Endothelial cell of umbilical vein (primary cell): ENCODE data around the gene ZNF268. TPM values are rescaled to one million over a fixed set of nuclear protein-coding genes. Genes with fewer than 3 reads are reported as not detected.

Source experiments
- BruUV-seq: library from RNA; stranded (reverse); fragments of 400-500 nt; replicated peaks from 2 replicates; lab custom pipeline; 2021; lab: Mats Ljungman, UMichigan
- CTCF ChIA-PET: fragments of 300-600, 350-600 bp; sonication (Branson Sonifier 250); formaldehyde crosslinking; loops from one replicate; lab custom pipeline; 2021; ENCODE audit warnings: antibody characterized with exemption, inconsistent platforms; lab: Charles Lee
- POLR2A ChIA-PET: fragments of 300-600, 350-600 bp; sonication (Branson Sonifier 250); formaldehyde crosslinking; loops from one replicate; lab custom pipeline; 2021; ENCODE audit warnings: antibody characterized with exemption, inconsistent platforms; lab: Charles Lee
- DNase-seq: peaks from one replicate; pipeline ENCODE4 v3.0.0-alpha.2; 2011; ENCODE audit warnings: low read depth, low spot score
- FAIRE-seq: peaks from 2 replicates; lab custom pipeline; 2011; peaks lifted over from hg19 to GRCh38; lab: Jason Lieb, UNC
- H2AFZ ChIP-seq: 2 replicates; pipeline ENCODE4 v1.6.0; 2012; ENCODE audit warnings: low read depth, low read length, control low read depth, inconsistent platforms
- H3K27ac ChIP-seq: 2 replicates; pipeline ENCODE4 v1.5.1; 2011; ENCODE audit warnings: low read depth, mild to moderate bottlenecking, control low read depth, low read length, moderate library complexity; ENCODE audit not compliant: insufficient read depth
- H3K27me3 ChIP-seq, 2 experiments: 2 replicates each; pipeline versions ENCODE4 v1.6.0 to v1.6.1; 2011; ENCODE audit warnings: low read length in 2 of 2, mixed read lengths in 1 of 2; ENCODE audit not compliant: control insufficient read depth in 2 of 2, insufficient read depth in 2 of 2
- H3K36me3 ChIP-seq, 2 experiments: 2 replicates in 1 of 2; 3 replicates in 1 of 2; pipeline ENCODE4 v1.5.1; 2011; ENCODE audit warnings: low read length in 2 of 2, mild to moderate bottlenecking in 1 of 2, moderate library complexity in 1 of 2; ENCODE audit not compliant: control insufficient read depth in 2 of 2, insufficient read depth in 2 of 2; ENCODE audit errors: extremely low read depth in 1 of 2
- H3K4me1 ChIP-seq: 3 replicates; pipeline ENCODE4 v1.5.1; 2011; ENCODE audit warnings: mild to moderate bottlenecking, low read length; ENCODE audit not compliant: control insufficient read depth, insufficient read depth; ENCODE audit errors: extremely low read depth
- H3K4me2 ChIP-seq: 2 replicates; pipeline ENCODE4 v1.6.1; 2011; ENCODE audit warnings: low read length, control low read depth, mixed read lengths; ENCODE audit not compliant: insufficient read depth
- H3K4me3 ChIP-seq, 3 experiments: fragments of 200-600 bp in 1 of 3; sonication (generic), shearing (Covaris generic) in 1 of 3; replicated peaks in 1 of 3; 2 replicates each; pipeline ENCODE4 v1.5.1; 2011 to 2016; ENCODE audit warnings: control low read depth in 3 of 3, low read length in 3 of 3, mild to moderate bottlenecking in 2 of 3, inconsistent platforms in 1 of 3, low read depth in 1 of 3, moderate library complexity in 1 of 3; ENCODE audit not compliant: insufficient read depth in 1 of 3
- H3K79me2 ChIP-seq: 2 replicates; pipeline ENCODE4 v1.6.0; 2012; ENCODE audit warnings: low read length, inconsistent platforms; ENCODE audit not compliant: control insufficient read depth, insufficient read depth
- H3K9ac ChIP-seq: replicated peaks from 2 replicates; pipeline ENCODE3; 2011; ENCODE audit warnings: low read length, control low read depth; ENCODE audit not compliant: insufficient read depth; ENCODE audit errors: extremely low read depth
- H3K9me1 ChIP-seq: replicated peaks from 3 replicates; pipeline ENCODE4 v1.6.0; 2011; ENCODE audit warnings: mild to moderate bottlenecking, low read length; ENCODE audit not compliant: control insufficient read depth, insufficient read depth; ENCODE audit errors: extremely low read depth
- H3K9me3 ChIP-seq: replicated peaks from 2 replicates; pipeline ENCODE4 v1.5.1; 2012; ENCODE audit warnings: low read length, inconsistent platforms; ENCODE audit not compliant: control insufficient read depth, insufficient read depth
- H4K20me1 ChIP-seq: replicated peaks from 2 replicates; pipeline ENCODE3; 2011; ENCODE audit warnings: mild to moderate bottlenecking, low read length; ENCODE audit not compliant: control insufficient read depth, insufficient read depth; ENCODE audit errors: extremely low read depth
- EZH2 ChIP-seq: IDR thresholded peaks from 2 replicates; pipeline ENCODE4 v1.6.1; 2012; ENCODE audit warnings: borderline replicate concordance, low read depth, mild to moderate bottlenecking, moderate library complexity, low read length, inconsistent platforms; ENCODE audit not compliant: severe bottlenecking
- FOS ChIP-seq: IDR thresholded peaks from 2 replicates; pipeline ENCODE4 v1.6.1; 2011; ENCODE audit warnings: mild to moderate bottlenecking, low read length, moderate library complexity, borderline replicate concordance; ENCODE audit not compliant: insufficient read depth
- GATA2 ChIP-seq: IDR thresholded peaks from 2 replicates; pipeline ENCODE4 v1.7.0; 2011; ENCODE audit warnings: low read depth, mild to moderate bottlenecking, moderate library complexity, mixed read lengths, low read length; ENCODE audit not compliant: insufficient read length, insufficient read depth
- JUN ChIP-seq: IDR thresholded peaks from 2 replicates; pipeline ENCODE4 v1.6.1; 2011; ENCODE audit warnings: borderline replicate concordance, low read depth; ENCODE audit not compliant: insufficient read length, insufficient read depth
- MAX ChIP-seq: IDR thresholded peaks from 2 replicates; pipeline ENCODE4 v1.6.1; 2011; ENCODE audit not compliant: insufficient read depth, insufficient read length
- MYC ChIP-seq: IDR thresholded peaks from one replicate; pipeline ENCODE4 v1.6.1; 2011; ENCODE audit warnings: mild to moderate bottlenecking, low read depth, low read length
- POLR2A ChIP-seq: IDR thresholded peaks from 2 replicates; pipeline ENCODE4 v1.6.1; 2012; ENCODE audit warnings: low read depth, mild to moderate bottlenecking, control low read depth, low read length
- POLR2AphosphoS5 ChIP-seq: IDR thresholded peaks from 2 replicates; pipeline ENCODE4 v1.6.1; 2012; ENCODE audit warnings: low read depth, mild to moderate bottlenecking, control low read depth, low read length, moderate library complexity; ENCODE audit not compliant: insufficient read depth
- dilution Hi-C: fragments of 300-500 bp; cut with MboI; formaldehyde crosslinking; loops from one replicate; pipeline ENCODE4 v1.15.0; 2019; ENCODE audit warnings: low sequenced_read_pairs; ENCODE audit not compliant: extremely low pct_ligation_motif_present
- intact Hi-C: fragments of 100-400 bp; cut with micrococcal nuclease; formaldehyde crosslinking; loops from one replicate; pipeline ENCODE4 v1.10.0; 2022
- polyA plus RNA-seq, 4 experiments: library from polyadenylated mRNA; depleted of rRNA in 3 of 4; stranded (reverse) in 3 of 4; unstranded in 1 of 4; fragments of >200 nt; gene quantifications; 2 replicates each; pipeline versions ENCODE4 v1.2.1 to v1.2.3, GENCODE V29; 2011 to 2012; ENCODE audit warnings: missing spikeins in 1 of 4
- total RNA-seq: library from RNA; stranded (reverse); gene quantifications from 2 replicates; pipeline ENCODE4 v1.2.3, GENCODE V29; 2021
- TF ChIP-seq, protein P1 (sequence below), 2 donors: IDR thresholded peaks; 1 replicate in 1 of 2; 2 replicates in 1 of 2; pipeline ENCODE4 v1.5.1; 2011; ENCODE audit warnings: low read length in 2 of 2, mild to moderate bottlenecking in 2 of 2, moderate library complexity in 2 of 2, control low read depth in 1 of 2, inconsistent platforms in 1 of 2, low read depth in 1 of 2; ENCODE audit not compliant: insufficient read depth in 1 of 2; ENCODE audit errors: extremely low read depth in 1 of 2

Gene ZNF268
- total and polyA plus RNA-seq, 2 donors (not counting 3 experiments of a cell fraction or from before 2014, with no cell fraction given): 7.7 to 17.3 TPM

- Histone ChIP-seq H3K4me1 (no peaks in the 10 kb centered on the region), H3K9ac (no peak overlapping the region), H3K36me3 (peaks cover 15 to 45% of the 10 kb centered on the region in 2 experiments), H4K20me1 (no peaks in the 10 kb centered on the region), H3K4me2 (no peak overlapping the region), H3K9me1 (no peaks in the 10 kb centered on the region), H3K27ac (no peak overlapping the region), H2AFZ (no peak overlapping the region), H3K4me3 (no peak overlapping the region), H3K27me3 (no peaks in the 10 kb centered on the region), H3K9me3 (peaks cover 9% of the 10 kb centered on the region), H3K79me2 (no peaks in the 10 kb centered on the region)
- BruUV-seq: no TSS peak
- FAIRE-seq: no peak
- intact Hi-C loops: no loop called here
- ChIA-PET POLR2A (no interaction called here), CTCF (no interaction called here)
- dilution Hi-C loops: no loop called here
- TF ChIP-seq MYC (no peak), POLR2A (no peak), FOS (no peak), GATA2 (no peak), EZH2 (no peak), POLR2AphosphoS5 (no peak), JUN (no peak), MAX (no peak)
- TF ChIP-seq, protein P1, sequence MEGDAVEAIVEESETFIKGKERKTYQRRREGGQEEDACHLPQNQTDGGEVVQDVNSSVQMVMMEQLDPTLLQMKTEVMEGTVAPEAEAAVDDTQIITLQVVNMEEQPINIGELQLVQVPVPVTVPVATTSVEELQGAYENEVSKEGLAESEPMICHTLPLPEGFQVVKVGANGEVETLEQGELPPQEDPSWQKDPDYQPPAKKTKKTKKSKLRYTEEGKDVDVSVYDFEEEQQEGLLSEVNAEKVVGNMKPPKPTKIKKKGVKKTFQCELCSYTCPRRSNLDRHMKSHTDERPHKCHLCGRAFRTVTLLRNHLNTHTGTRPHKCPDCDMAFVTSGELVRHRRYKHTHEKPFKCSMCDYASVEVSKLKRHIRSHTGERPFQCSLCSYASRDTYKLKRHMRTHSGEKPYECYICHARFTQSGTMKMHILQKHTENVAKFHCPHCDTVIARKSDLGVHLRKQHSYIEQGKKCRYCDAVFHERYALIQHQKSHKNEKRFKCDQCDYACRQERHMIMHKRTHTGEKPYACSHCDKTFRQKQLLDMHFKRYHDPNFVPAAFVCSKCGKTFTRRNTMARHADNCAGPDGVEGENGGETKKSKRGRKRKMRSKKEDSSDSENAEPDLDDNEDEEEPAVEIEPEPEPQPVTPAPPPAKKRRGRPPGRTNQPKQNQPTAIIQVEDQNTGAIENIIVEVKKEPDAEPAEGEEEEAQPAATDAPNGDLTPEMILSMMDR (IDR thresholded peaks at IDR 0.05; ENCODE audit: extremely low read depth in 1 of 2, insufficient read depth in 1 of 2, low read depth in 1 of 2, low read length in 2 of 2): no peak
- no peak for DNase-seq
Observed at GRCh38 chr12:133192847-133193246, 11.6 kb downstream of the ZNF268 start.
